ENCODE measurements around the gene NEB. TPM values are rescaled to one million over a fixed set of nuclear protein-coding genes. Genes with fewer than 3 reads are reported as not detected.

Gene NEB
- total and polyA plus RNA-seq, 2 of the 13 experiments (the other 11 are each of a cell fraction or from before 2014, with no cell fraction given): 0.21 to 0.24 TPM

DNA sequence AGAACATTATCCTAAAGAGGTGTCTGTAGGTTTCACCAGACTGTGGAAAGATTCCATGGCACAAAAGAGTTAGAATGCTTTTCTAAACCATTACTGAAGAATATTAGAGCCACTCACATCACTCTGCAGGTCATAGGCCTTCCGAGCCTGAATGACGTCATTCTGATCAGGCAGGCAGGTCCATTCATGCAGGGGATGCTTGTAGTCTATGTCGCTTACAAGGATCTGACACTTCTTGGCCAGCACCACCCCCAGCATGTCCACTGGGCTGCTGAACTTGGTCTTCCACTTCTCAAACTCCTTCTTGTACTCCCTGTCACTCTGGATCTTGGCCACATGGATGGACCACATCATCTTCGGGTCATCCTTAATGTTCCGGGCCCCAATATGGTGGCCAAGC lies 120.1 kb downstream of the NEB start (continued):
- TF ChIP-seq SOX6 (IDR thresholded peaks at IDR 0.05): no peak
- TF ChIP-seq SOX6 (CRISPR knock-in tag; IDR thresholded peaks at IDR 0.05): no peak
- no peak for TF ChIP-seq BRCA1 (CRISPR knock-in tag; IDR thresholded peaks at IDR 0.05)
- TF ChIP-seq, protein P1, sequence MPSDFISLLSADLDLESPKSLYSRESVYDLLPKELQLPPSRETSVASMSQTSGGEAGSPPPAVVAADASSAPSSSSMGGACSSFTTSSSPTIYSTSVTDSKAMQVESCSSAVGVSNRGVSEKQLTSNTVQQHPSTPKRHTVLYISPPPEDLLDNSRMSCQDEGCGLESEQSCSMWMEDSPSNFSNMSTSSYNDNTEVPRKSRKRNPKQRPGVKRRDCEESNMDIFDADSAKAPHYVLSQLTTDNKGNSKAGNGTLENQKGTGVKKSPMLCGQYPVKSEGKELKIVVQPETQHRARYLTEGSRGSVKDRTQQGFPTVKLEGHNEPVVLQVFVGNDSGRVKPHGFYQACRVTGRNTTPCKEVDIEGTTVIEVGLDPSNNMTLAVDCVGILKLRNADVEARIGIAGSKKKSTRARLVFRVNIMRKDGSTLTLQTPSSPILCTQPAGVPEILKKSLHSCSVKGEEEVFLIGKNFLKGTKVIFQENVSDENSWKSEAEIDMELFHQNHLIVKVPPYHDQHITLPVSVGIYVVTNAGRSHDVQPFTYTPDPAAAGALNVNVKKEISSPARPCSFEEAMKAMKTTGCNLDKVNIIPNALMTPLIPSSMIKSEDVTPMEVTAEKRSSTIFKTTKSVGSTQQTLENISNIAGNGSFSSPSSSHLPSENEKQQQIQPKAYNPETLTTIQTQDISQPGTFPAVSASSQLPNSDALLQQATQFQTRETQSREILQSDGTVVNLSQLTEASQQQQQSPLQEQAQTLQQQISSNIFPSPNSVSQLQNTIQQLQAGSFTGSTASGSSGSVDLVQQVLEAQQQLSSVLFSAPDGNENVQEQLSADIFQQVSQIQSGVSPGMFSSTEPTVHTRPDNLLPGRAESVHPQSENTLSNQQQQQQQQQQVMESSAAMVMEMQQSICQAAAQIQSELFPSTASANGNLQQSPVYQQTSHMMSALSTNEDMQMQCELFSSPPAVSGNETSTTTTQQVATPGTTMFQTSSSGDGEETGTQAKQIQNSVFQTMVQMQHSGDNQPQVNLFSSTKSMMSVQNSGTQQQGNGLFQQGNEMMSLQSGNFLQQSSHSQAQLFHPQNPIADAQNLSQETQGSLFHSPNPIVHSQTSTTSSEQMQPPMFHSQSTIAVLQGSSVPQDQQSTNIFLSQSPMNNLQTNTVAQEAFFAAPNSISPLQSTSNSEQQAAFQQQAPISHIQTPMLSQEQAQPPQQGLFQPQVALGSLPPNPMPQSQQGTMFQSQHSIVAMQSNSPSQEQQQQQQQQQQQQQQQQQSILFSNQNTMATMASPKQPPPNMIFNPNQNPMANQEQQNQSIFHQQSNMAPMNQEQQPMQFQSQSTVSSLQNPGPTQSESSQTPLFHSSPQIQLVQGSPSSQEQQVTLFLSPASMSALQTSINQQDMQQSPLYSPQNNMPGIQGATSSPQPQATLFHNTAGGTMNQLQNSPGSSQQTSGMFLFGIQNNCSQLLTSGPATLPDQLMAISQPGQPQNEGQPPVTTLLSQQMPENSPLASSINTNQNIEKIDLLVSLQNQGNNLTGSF (CRISPR knock-in tag; IDR thresholded peaks at IDR 0.05): no peak
- TF ChIP-seq, protein P2, sequence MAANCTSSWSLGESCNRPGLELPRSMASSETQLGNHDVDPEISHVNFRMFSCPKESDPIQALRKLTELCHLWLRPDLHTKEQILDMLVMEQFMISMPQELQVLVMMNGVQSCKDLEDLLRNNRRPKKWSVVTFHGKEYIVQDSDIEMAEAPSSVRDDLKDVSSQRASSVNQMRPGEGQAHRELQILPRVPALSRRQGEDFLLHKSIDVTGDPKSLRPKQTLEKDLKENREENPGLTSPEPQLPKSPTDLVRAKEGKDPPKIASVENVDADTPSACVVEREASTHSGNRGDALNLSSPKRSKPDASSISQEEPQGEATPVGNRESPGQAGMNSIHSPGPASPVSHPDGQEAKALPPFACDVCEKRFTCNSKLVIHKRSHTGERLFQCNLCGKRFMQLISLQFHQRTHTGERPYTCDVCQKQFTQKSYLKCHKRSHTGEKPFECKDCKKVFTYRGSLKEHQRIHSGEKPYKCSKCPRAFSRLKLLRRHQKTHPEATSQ (CRISPR knock-in tag; IDR thresholded peaks at IDR 0.05; ENCODE audit: borderline replicate concordance): no peak
- TF ChIP-seq ZSCAN31 (CRISPR knock-in tag; IDR thresholded peaks at IDR 0.05; ENCODE audit: low read depth): no peak
- TF ChIP-seq, protein P3, sequence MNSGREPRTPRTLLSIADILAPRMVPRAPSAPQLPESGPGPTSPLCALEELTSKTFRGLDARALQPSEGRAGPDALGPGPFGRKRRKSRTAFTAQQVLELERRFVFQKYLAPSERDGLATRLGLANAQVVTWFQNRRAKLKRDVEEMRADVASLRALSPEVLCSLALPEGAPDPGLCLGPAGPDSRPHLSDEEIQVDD (CRISPR knock-in tag; IDR thresholded peaks at IDR 0.05; ENCODE audit: borderline replicate concordance): no peak
- TF ChIP-seq, protein P4, sequence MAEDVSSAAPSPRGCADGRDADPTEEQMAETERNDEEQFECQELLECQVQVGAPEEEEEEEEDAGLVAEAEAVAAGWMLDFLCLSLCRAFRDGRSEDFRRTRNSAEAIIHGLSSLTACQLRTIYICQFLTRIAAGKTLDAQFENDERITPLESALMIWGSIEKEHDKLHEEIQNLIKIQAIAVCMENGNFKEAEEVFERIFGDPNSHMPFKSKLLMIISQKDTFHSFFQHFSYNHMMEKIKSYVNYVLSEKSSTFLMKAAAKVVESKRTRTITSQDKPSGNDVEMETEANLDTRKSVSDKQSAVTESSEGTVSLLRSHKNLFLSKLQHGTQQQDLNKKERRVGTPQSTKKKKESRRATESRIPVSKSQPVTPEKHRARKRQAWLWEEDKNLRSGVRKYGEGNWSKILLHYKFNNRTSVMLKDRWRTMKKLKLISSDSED (CRISPR knock-in tag; IDR thresholded peaks at IDR 0.05): no peak
- no peak for TF ChIP-seq ZMYM2 (CRISPR knock-in tag; IDR thresholded peaks at IDR 0.05)
